Calu3 (cell line): ENCODE results near the gene CRYBG1. TPM values are rescaled to one million over a fixed set of nuclear protein-coding genes. Genes with fewer than 3 reads are reported as not detected.
"Not testable (repeated sequence)": the region's sequence is repeated elsewhere in the genome, so short reads cannot be mapped to it uniquely, and the experiment has no call there.

Source experiments
- BruUV-seq: library from RNA; stranded (reverse); fragments of 400-500 nt; replicated peaks from 2 replicates; lab custom pipeline; 2021; lab: Mats Ljungman, UMichigan
- CTCF ChIA-PET: fragments of 300-600 bp; sonication (Branson Sonifier 250); formaldehyde crosslinking; loops from one replicate; lab custom pipeline; 2022; ENCODE audit warnings: antibody characterized with exemption; lab: Charles Lee
- DNase-seq: peaks from one replicate; pipeline ENCODE4 v3.0.0; 2022
- H3K27ac Mint-ChIP-seq: one replicate; pipeline ENCODE4 v1.8.0; 2022; ENCODE audit warnings: mixed read lengths; ENCODE audit not compliant: unreplicated experiment
- H3K27me3 Mint-ChIP-seq: one replicate; pipeline ENCODE4 v1.8.0; 2022; ENCODE audit warnings: mixed read lengths; ENCODE audit not compliant: unreplicated experiment
- H3K36me3 Mint-ChIP-seq: one replicate; pipeline ENCODE4 v1.8.0; 2022; ENCODE audit warnings: mild to moderate bottlenecking, moderate library complexity, mixed read lengths; ENCODE audit not compliant: insufficient read depth, unreplicated experiment
- H3K4me1 Mint-ChIP-seq: one replicate; pipeline ENCODE4 v1.8.0; 2022; ENCODE audit warnings: mild to moderate bottlenecking, low read depth, mixed read lengths; ENCODE audit not compliant: unreplicated experiment
- H3K4me3 Mint-ChIP-seq: one replicate; pipeline ENCODE4 v1.8.0; 2022; ENCODE audit warnings: mild to moderate bottlenecking, low read depth, moderate library complexity, mixed read lengths; ENCODE audit not compliant: unreplicated experiment
- H3K9me3 Mint-ChIP-seq: one replicate; pipeline ENCODE4 v1.8.0; 2022; ENCODE audit warnings: low read depth, mixed read lengths; ENCODE audit not compliant: unreplicated experiment
- intact Hi-C: fragments of 100-400 bp; cut with micrococcal nuclease; formaldehyde crosslinking; loops from one replicate; pipeline ENCODE4 v1.10.0; 2022; ENCODE audit not compliant: unreplicated experiment
- total RNA-seq: library from RNA; stranded (reverse); gene quantifications from 2 replicates; pipeline ENCODE4 v1.2.3, GENCODE V29; 2022
- TF ChIP-seq, protein P1 (sequence below): fragments of 200-600 bp; IDR thresholded peaks from one replicate; pipeline ENCODE4 v1.8.0; 2022; ENCODE audit warnings: antibody characterized with exemption; ENCODE audit not compliant: unreplicated experiment

Gene CRYBG1
- total RNA-seq, 1 experiment from 2014 or later = 40.7 TPM

- no peak for DNase-seq
- Mint-ChIP-seq H3K27me3 (no peaks in the 10 kb centered on the region), H3K36me3 (peaks cover 62% of the 10 kb centered on the region), H3K27ac (no peak overlapping the region), H3K4me1 (peaks cover 10% of the 10 kb centered on the region), H3K9me3 (no peaks in the 10 kb centered on the region), H3K4me3 (no peak overlapping the region)
- intact Hi-C loops = loop anchor here (2.0 kb wide), 1 partner anchor 110 kb away; no protein-coding TSS in a partner anchor
- BruUV-seq = no TSS peak
- TF ChIP-seq, protein P1, sequence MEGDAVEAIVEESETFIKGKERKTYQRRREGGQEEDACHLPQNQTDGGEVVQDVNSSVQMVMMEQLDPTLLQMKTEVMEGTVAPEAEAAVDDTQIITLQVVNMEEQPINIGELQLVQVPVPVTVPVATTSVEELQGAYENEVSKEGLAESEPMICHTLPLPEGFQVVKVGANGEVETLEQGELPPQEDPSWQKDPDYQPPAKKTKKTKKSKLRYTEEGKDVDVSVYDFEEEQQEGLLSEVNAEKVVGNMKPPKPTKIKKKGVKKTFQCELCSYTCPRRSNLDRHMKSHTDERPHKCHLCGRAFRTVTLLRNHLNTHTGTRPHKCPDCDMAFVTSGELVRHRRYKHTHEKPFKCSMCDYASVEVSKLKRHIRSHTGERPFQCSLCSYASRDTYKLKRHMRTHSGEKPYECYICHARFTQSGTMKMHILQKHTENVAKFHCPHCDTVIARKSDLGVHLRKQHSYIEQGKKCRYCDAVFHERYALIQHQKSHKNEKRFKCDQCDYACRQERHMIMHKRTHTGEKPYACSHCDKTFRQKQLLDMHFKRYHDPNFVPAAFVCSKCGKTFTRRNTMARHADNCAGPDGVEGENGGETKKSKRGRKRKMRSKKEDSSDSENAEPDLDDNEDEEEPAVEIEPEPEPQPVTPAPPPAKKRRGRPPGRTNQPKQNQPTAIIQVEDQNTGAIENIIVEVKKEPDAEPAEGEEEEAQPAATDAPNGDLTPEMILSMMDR = no peak
- CTCF ChIA-PET = no interaction called here
Measured at GRCh38 chr6:106556368-106556960, 195.9 kb downstream of the CRYBG1 start.

DNA sequence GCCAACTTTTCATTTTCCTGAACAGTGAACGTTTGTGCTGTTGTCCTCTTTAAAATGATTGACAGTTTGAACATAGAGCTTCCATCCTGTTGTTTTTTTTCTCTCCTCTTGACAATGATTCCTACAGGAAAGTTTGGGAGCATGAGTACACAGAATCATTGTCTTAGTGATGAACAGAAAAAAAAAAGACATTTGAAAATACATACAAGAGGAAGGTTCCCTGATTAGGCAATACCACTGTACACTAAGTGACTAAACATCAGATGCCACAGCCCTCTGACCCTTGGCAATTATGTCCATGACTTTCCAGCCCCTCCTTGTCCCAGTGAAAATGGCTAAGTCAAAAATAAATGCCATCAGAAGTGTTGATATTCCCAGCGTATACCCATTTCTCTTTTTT is 197.3 kb downstream of the CRYBG1 start:
- no peaks in the 10 kb centered on the region for H3K27me3 Mint-ChIP-seq
- BruUV-seq = no TSS peak
- H3K4me1 Mint-ChIP-seq = peaks cover 10% of the 10 kb centered on the region
- peaks cover 63% of the 10 kb centered on the region for H3K36me3 Mint-ChIP-seq
- CTCF ChIA-PET = interaction anchor here (0.7 to 1.0 kb wide), 2 partner anchors 56 to 906 kb away, joined by 3 read pairs; no protein-coding TSS in a partner anchor
- TF ChIP-seq, protein P1 = no peak
- intact Hi-C loops = loop anchor here (2.0 kb wide), 1 partner anchor 111 kb away; no protein-coding TSS in a partner anchor
- DNase-seq = no peak
- H3K4me3 Mint-ChIP-seq = no peak overlapping the region
- H3K9me3 Mint-ChIP-seq = no peaks in the 10 kb centered on the region
- H3K27ac Mint-ChIP-seq = peak overlapping the region; percentile 29

- no peak for DNase-seq
- intact Hi-C loops = no loop called here
- Mint-ChIP-seq H3K27me3 (no peaks in the 10 kb centered on the region), H3K4me1 (peaks cover 10% of the 10 kb centered on the region), H3K27ac (peak overlapping the region; percentile 29), H3K9me3 (no peaks in the 10 kb centered on the region), H3K36me3 (peaks cover 64% of the 10 kb centered on the region), H3K4me3 (no peak overlapping the region)
- no TSS peak for BruUV-seq
- TF ChIP-seq, protein P1 = no peak
- CTCF ChIA-PET = interaction anchor here (0.7 to 1.0 kb wide), 2 partner anchors 57 to 905 kb away, joined by 3 read pairs; no protein-coding TSS in a partner anchor
Measured at GRCh38 chr6:106558364-106558763, 197.8 kb downstream of the CRYBG1 start.

GRCh38 chr6:106559659-106560058 is 199.1 kb downstream of the CRYBG1 start:
- H3K27me3 Mint-ChIP-seq, DNase-seq, H3K4me1 Mint-ChIP-seq, BruUV-seq, CTCF ChIA-PET, H3K9me3 Mint-ChIP-seq, H3K4me3 Mint-ChIP-seq, H3K27ac Mint-ChIP-seq, intact Hi-C loops: not testable (repeated sequence)
- peaks cover 59% of the 10 kb centered on the region for H3K36me3 Mint-ChIP-seq
